A549 (cell line): ENCODE data around the gene NOTCH3. TPM values are rescaled to one million over a fixed set of nuclear protein-coding genes. Genes with fewer than 3 reads are reported as not detected.

Source experiments
- ATAC-seq, 2 experiments: fragments of 200-7000 bp in 1 of 2; fragments of >200 bp in 1 of 2; cut with Nextera tagmentation in 1 of 2; cut with Tn5 transposase in 1 of 2; 3 replicates each; pipeline versions ENCODE4 v1.8.0 to v1.9.1; 2018 to 2020; ENCODE audit warnings: mild to moderate bottlenecking in 1 of 2, moderate library complexity in 1 of 2
- CTCF ChIA-PET: fragments of 300-600 bp; sonication (Branson Sonifier 250); formaldehyde crosslinking; extraction: SDS; loops from one replicate; lab custom pipeline; 2021; ENCODE audit warnings: antibody characterized with exemption, inconsistent platforms; lab: Yijun Ruan, JAX
- POLR2A ChIA-PET: fragments of 350-600 bp; formaldehyde crosslinking; extraction: SDS; loops from one replicate; lab custom pipeline; 2021; ENCODE audit warnings: antibody characterized with exemption, inconsistent platforms; lab: Yijun Ruan, JAX
- DNase-seq, 2 experiments: peaks; one replicate each; pipeline versions ENCODE4 v3.0.0 to v3.0.0-alpha.2; 2011 to 2016; ENCODE audit warnings: low read depth in 1 of 2, low spot score in 1 of 2
- FAIRE-seq: peaks from 2 replicates; lab custom pipeline; 2011; peaks lifted over from hg19 to GRCh38; lab: Jason Lieb, UNC
- H3K27ac ChIP-seq, 2 experiments: fragments of >200 bp; sonication (Bioruptor Twin); formaldehyde crosslinking; 3 replicates each; pipeline ENCODE4 v1.5.1; 2016 to 2017
- H3K4me1 ChIP-seq: fragments of >200 bp; sonication (Bioruptor Twin); formaldehyde crosslinking; 3 replicates; pipeline ENCODE4 v1.6.1; 2016
- H3K4me2 ChIP-seq: fragments of >200 bp; sonication (Bioruptor Twin); formaldehyde crosslinking; 3 replicates; pipeline ENCODE4 v1.6.1; 2016
- H3K4me3 ChIP-seq: fragments of >200 bp; sonication (Bioruptor Twin); formaldehyde crosslinking; 3 replicates; pipeline ENCODE4 v1.5.1; 2016
- H3K9me3 ChIP-seq: fragments of >200 bp; sonication (Bioruptor Twin); formaldehyde crosslinking; 3 replicates; pipeline ENCODE4 v1.6.1; 2016
- ATOH8 ChIP-seq: fragments of 250-450 bp; sonication (Bioruptor Pico); IDR thresholded peaks from 2 replicates; pipeline ENCODE4 v1.5.0; 2020; ENCODE audit warnings: low read depth, mild to moderate bottlenecking, moderate library complexity
- BHLHE40 ChIP-seq: IDR thresholded peaks from 2 replicates; pipeline ENCODE4 v1.6.1; 2012; ENCODE audit warnings: low read depth, low read length, inconsistent platforms
- E2F6 ChIP-seq: IDR thresholded peaks from 2 replicates; pipeline ENCODE4 v1.6.1; 2012; ENCODE audit warnings: low read depth, borderline replicate concordance
- EHF ChIP-seq: fragments of 250-450 bp; sonication (Bioruptor Pico); IDR thresholded peaks from 2 replicates; pipeline ENCODE4 v1.5.0; 2020; ENCODE audit warnings: mild to moderate bottlenecking
- FOXS1 ChIP-seq: fragments of 250-450 bp; sonication (Bioruptor Pico); IDR thresholded peaks from 2 replicates; pipeline ENCODE4 v1.5.0; 2020; ENCODE audit warnings: mild to moderate bottlenecking, moderate library complexity
- GATA3 ChIP-seq: IDR thresholded peaks from 2 replicates; pipeline ENCODE4 v1.6.1; 2012; ENCODE audit warnings: borderline replicate concordance
- HES2 ChIP-seq: fragments of >200 bp; sonication (Bioruptor Twin); formaldehyde crosslinking; IDR thresholded peaks from 2 replicates; pipeline ENCODE4 v1.6.1; 2016
- HEYL ChIP-seq: fragments of 250-450 bp; sonication (Bioruptor Pico); IDR thresholded peaks from 2 replicates; pipeline ENCODE4 v1.8.0; 2021; ENCODE audit warnings: mild to moderate bottlenecking, moderate library complexity
- HOXB13 ChIP-seq: fragments of 250-450 bp; sonication (Bioruptor Pico); IDR thresholded peaks from 2 replicates; pipeline ENCODE4 v1.5.0; 2020; ENCODE audit warnings: low read depth, mild to moderate bottlenecking, moderate library complexity
- KDM5A ChIP-seq: fragments of 200-600 bp; sonication (generic); IDR thresholded peaks from 2 replicates; pipeline ENCODE4 v1.6.1; 2016; ENCODE audit warnings: antibody characterized with exemption, mild to moderate bottlenecking
- MYC ChIP-seq: IDR thresholded peaks from 2 replicates; pipeline ENCODE4 v1.6.1; 2012; ENCODE audit warnings: mild to moderate bottlenecking, inconsistent platforms, low read length, improper control_type of control experiment, borderline replicate concordance
- RAD21 ChIP-seq, 2 experiments: fragments of >200 bp in 1 of 2; sonication (Bioruptor Twin) in 1 of 2; formaldehyde crosslinking in 1 of 2; IDR thresholded peaks in 1 of 2; conservative IDR thresholded peaks in 1 of 2; 2 replicates in 1 of 2; 3 replicates in 1 of 2; pipeline ENCODE4 v1.6.1; 2012 to 2018; ENCODE audit warnings: inconsistent platforms in 1 of 2
- RNF2 ChIP-seq: fragments of 200-600 bp; sonication (generic); IDR thresholded peaks from 2 replicates; pipeline ENCODE4 v1.6.1; 2016; ENCODE audit warnings: low read depth, mild to moderate bottlenecking, antibody characterized with exemption, moderate library complexity, borderline replicate concordance
- SREBF2 ChIP-seq: fragments of 450-650 bp; IDR thresholded peaks from 2 replicates; pipeline ENCODE4 v1.6.1; 2014; ENCODE audit warnings: mild to moderate bottlenecking, moderate library complexity
- TP53 ChIP-seq: fragments of 250-450 bp; sonication (Bioruptor Pico); IDR thresholded peaks from 2 replicates; pipeline ENCODE4 v1.5.0; 2021; ENCODE audit warnings: mild to moderate bottlenecking, moderate library complexity
- ZC3H11A ChIP-seq: fragments of 450-650 bp; IDR thresholded peaks from 2 replicates; pipeline ENCODE4 v1.6.1; 2014; ENCODE audit warnings: antibody characterized with exemption, mild to moderate bottlenecking
- ZFP36 ChIP-seq: fragments of 450-650 bp; IDR thresholded peaks from 2 replicates; pipeline ENCODE4 v1.6.1; 2014; ENCODE audit warnings: borderline replicate concordance; ENCODE audit not compliant: partially characterized antibody
- WGBS: methylation state at CpG from one replicate; pipeline ENCODE4 v1.1.6; 2017; ENCODE audit errors: missing lambda C conversion rate; 5-methylcytosine and 5-hydroxymethylcytosine counted together
- polyA plus RNA-seq, 4 experiments: library from polyadenylated mRNA; depleted of rRNA in 3 of 4; stranded (reverse); fragments of >200 nt; fragmentation: RNase III in 1 of 4; extraction: RNeasy Plus Mini Kit Qiagen cat#74134 plus additional on column Dnase treatment in 1 of 4; gene quantifications; 2 replicates in 3 of 4; 3 replicates in 1 of 4; pipeline ENCODE4 v1.2.3, GENCODE V29; 2011 to 2017
- TF ChIP-seq, protein P1 (sequence below): fragments of >200 bp; sonication (Bioruptor Twin); formaldehyde crosslinking; IDR thresholded peaks from 3 replicates; pipeline ENCODE4 v1.5.1; 2016
- TF ChIP-seq, protein P2 (sequence below): fragments of 250-450 bp; sonication (Bioruptor Pico); IDR thresholded peaks from 2 replicates; pipeline ENCODE4 v1.5.0; 2021; ENCODE audit warnings: mild to moderate bottlenecking, moderate library complexity, borderline replicate concordance
- TF ChIP-seq, protein P3 (sequence below): IDR thresholded peaks from 2 replicates; pipeline ENCODE4 v1.6.1; 2012

The NOTCH3 gene
- polyA plus RNA-seq, 2 of the 4 experiments (the other 2 are of a cell fraction) = 9.5 to 14.7 TPM

DNA sequence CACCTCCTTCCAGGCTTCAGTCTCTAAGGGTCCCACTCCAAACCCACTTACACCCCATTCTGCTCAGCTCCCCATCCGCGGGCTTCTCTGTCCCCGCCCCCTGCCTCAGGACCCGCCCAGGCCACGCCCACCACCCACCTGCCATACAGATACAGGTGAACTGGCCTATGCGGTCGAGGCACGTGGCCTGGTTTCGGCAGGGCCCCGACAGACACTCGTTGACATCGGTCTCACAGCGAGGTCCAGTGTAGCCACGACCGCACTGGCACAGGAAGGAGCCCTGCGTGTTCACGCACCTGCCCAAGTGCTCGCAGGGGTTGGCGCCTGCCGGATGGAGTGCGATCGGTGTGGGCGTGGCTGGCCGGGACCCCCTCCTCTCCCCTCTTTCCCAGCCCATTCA is 11.9 kb downstream of the NOTCH3 start:
- no peak for DNase-seq
- no peak for ATAC-seq
- no peaks in the 10 kb centered on the region for H3K4me1 ChIP-seq
- FAIRE-seq = no peak
- H3K4me2 ChIP-seq = no peak overlapping the region
- 90% methylated on average over 9 of the region's 24 CpGs for WGBS
- CTCF ChIA-PET = interaction anchor here (2.6 kb wide), 1 partner anchor 11 kb away, joined by 13 read pairs; no protein-coding TSS in a partner anchor
- H3K4me3 ChIP-seq = no peak overlapping the region
- no peak overlapping the region for H3K27ac ChIP-seq
- POLR2A ChIA-PET = no interaction called here
- TF ChIP-seq HEYL (no peak), E2F6 (no peak), TP53 (CRISPR knock-in tag) (no peak), ATOH8 (CRISPR knock-in tag) (no peak), MYC (no peak), KDM5A (no peak), ZC3H11A (no peak), EHF (CRISPR knock-in tag) (no peak), SREBF2 (no peak), HES2 (no peak)
- TF ChIP-seq, protein P1, sequence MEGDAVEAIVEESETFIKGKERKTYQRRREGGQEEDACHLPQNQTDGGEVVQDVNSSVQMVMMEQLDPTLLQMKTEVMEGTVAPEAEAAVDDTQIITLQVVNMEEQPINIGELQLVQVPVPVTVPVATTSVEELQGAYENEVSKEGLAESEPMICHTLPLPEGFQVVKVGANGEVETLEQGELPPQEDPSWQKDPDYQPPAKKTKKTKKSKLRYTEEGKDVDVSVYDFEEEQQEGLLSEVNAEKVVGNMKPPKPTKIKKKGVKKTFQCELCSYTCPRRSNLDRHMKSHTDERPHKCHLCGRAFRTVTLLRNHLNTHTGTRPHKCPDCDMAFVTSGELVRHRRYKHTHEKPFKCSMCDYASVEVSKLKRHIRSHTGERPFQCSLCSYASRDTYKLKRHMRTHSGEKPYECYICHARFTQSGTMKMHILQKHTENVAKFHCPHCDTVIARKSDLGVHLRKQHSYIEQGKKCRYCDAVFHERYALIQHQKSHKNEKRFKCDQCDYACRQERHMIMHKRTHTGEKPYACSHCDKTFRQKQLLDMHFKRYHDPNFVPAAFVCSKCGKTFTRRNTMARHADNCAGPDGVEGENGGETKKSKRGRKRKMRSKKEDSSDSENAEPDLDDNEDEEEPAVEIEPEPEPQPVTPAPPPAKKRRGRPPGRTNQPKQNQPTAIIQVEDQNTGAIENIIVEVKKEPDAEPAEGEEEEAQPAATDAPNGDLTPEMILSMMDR = no peak
- no peaks in the 10 kb centered on the region for H3K9me3 ChIP-seq

DNA sequence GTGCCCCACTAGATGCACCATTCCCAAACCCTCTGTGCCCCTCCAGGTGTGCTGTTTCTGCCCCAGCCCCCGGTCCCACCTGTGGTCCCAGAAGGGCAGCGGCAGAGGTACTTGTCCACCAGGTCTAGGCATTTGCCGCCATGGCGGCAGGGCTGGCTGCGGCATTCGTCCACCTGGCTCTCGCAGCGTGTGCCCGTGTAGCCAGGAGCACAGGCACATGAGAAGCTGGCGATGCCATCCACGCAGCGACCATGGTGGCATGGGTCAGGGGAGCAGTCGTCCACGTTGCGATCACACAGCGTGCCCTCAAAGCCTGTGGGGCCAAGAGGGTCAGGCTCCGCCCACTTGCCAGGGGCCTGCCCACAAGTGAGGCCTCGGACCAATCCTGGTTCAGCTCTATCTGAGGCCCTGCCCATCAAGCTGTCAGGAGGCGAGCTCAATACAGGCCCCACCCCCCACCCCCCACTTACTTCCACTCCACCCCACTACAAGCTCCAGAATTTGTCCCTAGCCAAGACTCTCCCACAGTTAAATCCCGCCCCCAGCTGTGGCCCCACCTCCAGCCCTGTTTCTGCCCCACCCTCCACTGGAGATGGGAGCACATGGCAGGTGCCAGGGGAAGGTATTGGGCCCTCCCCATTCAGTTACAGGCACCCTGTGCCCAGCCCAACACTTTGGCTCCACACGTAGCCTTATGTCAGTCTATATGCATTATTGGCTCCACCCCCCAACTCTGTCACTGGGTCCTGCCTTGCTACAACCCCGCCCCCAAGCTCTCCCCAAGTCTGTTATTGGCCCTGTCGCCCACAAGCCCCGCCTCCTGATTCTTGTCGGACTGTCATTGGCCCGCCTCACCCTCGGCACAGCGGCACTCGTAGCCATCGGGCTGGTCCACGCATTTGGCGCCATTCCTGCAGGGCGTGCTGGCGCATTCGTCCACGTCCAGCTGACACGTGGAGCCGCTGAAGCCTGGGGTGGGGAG is 13.5 kb downstream of the NOTCH3 start:
- no peaks in the 10 kb centered on the region for H3K9me3 ChIP-seq
- no peak overlapping the region for H3K4me2 ChIP-seq
- TF ChIP-seq, protein P2, sequence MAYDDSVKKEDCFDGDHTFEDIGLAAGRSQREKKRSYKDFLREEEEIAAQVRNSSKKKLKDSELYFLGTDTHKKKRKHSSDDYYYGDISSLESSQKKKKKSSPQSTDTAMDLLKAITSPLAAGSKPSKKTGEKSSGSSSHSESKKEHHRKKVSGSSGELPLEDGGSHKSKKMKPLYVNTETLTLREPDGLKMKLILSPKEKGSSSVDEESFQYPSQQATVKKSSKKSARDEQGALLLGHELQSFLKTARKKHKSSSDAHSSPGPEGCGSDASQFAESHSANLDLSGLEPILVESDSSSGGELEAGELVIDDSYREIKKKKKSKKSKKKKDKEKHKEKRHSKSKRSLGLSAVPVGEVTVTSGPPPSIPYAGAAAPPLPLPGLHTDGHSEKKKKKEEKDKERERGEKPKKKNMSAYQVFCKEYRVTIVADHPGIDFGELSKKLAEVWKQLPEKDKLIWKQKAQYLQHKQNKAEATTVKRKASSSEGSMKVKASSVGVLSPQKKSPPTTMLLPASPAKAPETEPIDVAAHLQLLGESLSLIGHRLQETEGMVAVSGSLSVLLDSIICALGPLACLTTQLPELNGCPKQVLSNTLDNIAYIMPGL (CRISPR knock-in tag) = no peak
- TF ChIP-seq HOXB13 (CRISPR knock-in tag) = no peak
- TF ChIP-seq, protein P3, sequence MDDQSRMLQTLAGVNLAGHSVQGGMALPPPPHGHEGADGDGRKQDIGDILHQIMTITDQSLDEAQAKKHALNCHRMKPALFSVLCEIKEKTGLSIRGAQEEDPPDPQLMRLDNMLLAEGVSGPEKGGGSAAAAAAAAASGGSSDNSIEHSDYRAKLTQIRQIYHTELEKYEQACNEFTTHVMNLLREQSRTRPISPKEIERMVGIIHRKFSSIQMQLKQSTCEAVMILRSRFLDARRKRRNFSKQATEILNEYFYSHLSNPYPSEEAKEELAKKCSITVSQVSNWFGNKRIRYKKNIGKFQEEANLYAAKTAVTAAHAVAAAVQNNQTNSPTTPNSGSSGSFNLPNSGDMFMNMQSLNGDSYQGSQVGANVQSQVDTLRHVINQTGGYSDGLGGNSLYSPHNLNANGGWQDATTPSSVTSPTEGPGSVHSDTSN = no peak
- no peak for TF ChIP-seq RNF2
- no peak for TF ChIP-seq HEYL
- TF ChIP-seq RAD21 (conservative IDR thresholded peaks at IDR 0.05 in 1 of 2, IDR thresholded peaks at IDR 0.05 in 1 of 2) = no peak
- no peak for TF ChIP-seq BHLHE40
- TF ChIP-seq E2F6 = no peak
- TF ChIP-seq GATA3 = no peak
- TF ChIP-seq FOXS1 (CRISPR knock-in tag) = no peak
- no peak for TF ChIP-seq ZFP36
- DNase-seq (peak in 1 of 2 experiments; percentile 42), ATAC-seq (peak; percentile 64 to 72; a peak in 5 of 6 replicates), FAIRE-seq (no peak)
- H3K4me1 ChIP-seq = no peaks in the 10 kb centered on the region
- POLR2A ChIA-PET = no interaction called here
- CTCF ChIA-PET = no interaction called here
- no peak overlapping the region for H3K27ac ChIP-seq
- 91% methylated on average over 26 of the region's 38 CpGs for WGBS
- H3K4me3 ChIP-seq = no peak overlapping the region
